Measurements from ENCODE around the gene TLR2.

DNA sequence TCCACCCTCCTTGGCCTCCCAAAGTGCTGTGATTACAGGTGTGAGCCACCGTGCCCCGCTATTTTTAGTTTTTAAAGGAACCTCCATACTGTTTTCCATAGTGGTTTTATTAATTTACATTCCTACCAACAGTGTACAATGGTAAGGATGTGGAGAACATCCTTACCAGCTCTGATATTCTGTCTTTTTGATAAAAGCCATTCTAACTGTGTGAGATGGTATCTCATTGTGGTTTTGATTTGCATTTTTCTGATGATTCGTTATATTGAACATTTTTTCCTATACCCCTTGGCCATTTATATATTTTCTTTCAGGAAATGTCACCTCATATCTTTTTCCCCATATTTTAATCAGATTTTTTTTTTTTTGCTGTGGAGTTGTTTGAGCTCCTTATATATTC is 14.2 kb upstream of the TLR2 start:
- TF ChIP-seq, protein P1, sequence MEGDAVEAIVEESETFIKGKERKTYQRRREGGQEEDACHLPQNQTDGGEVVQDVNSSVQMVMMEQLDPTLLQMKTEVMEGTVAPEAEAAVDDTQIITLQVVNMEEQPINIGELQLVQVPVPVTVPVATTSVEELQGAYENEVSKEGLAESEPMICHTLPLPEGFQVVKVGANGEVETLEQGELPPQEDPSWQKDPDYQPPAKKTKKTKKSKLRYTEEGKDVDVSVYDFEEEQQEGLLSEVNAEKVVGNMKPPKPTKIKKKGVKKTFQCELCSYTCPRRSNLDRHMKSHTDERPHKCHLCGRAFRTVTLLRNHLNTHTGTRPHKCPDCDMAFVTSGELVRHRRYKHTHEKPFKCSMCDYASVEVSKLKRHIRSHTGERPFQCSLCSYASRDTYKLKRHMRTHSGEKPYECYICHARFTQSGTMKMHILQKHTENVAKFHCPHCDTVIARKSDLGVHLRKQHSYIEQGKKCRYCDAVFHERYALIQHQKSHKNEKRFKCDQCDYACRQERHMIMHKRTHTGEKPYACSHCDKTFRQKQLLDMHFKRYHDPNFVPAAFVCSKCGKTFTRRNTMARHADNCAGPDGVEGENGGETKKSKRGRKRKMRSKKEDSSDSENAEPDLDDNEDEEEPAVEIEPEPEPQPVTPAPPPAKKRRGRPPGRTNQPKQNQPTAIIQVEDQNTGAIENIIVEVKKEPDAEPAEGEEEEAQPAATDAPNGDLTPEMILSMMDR (IDR thresholded peaks at IDR 0.05; ENCODE audit: borderline replicate concordance, extremely low read depth, low read length, poor library complexity, severe bottlenecking): no peak
- no peak for TF ChIP-seq EZH2 (IDR thresholded peaks at IDR 0.05; ENCODE audit: borderline replicate concordance, low read depth, low read length, severe bottlenecking)
